Measurements from ENCODE around the gene SAMD14. TPM values are rescaled to one million over a fixed set of nuclear protein-coding genes. Genes with fewer than 3 reads are reported as not detected.
A peak's percentile ranks its signal among the peaks of the same experiment; 100 is the strongest.

The SAMD14 gene
- total RNA-seq, 1 donor from 2014 or later, result 8.7 TPM

DNA sequence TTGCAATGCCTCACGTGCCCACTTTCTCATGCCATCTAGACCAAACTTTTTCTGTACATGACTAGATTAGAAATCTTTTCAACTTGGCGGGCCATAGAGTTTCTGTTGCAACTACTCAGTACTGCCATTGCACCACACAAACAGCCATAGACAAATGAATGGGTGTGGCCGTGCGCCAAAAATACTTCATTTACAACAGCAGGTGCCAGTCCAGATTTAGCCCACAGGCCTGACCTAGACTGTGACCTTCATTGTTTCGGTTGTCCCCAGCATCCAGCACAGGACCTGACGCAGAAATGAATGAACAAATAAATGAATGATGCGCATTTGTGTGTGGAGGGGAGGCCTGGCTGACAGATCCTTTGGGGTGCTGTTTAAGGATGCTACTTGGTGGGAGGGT lies 49.1 kb downstream of the SAMD14 start:
- Histone ChIP-seq H3K36me3 (no peaks in the 10 kb centered on the region), H3F3A (ENCODE audit: low read depth) (peaks cover 10% of the 10 kb centered on the region), H2AFZ (replicated peaks) (no peak overlapping the region), H3K27me3 (no peaks in the 10 kb centered on the region), H3K9me3 (ENCODE audit: low read depth) (no peaks in the 10 kb centered on the region), H3K4me1 (no peaks in the 10 kb centered on the region), H3K4me2 (no peak overlapping the region), H3K9ac (no peak overlapping the region), H4K20me1 (ENCODE audit: low read depth) (no peaks in the 10 kb centered on the region), H3K4me3 (no peak overlapping the region), H3K79me2 (ENCODE audit: low read depth) (no peaks in the 10 kb centered on the region), H3K27ac (no peak overlapping the region)
- Mint-ChIP-seq H3K27ac (no peak overlapping the region), H3K4me1 (peaks cover under 1% of the 10 kb centered on the region), H3K36me3 (no peaks in the 10 kb centered on the region), H3K4me3 (no peak overlapping the region), H3K27me3 (ENCODE audit: insufficient read depth, low read depth) (peaks cover 3% of the 10 kb centered on the region), H3K9me3 (no peaks in the 10 kb centered on the region)
- no peak for DNase-seq (ENCODE audit: low spot score)
- no peak for TF ChIP-seq EZH2phosphoT487 (IDR thresholded peaks at IDR 0.05)
- TF ChIP-seq, protein P1, sequence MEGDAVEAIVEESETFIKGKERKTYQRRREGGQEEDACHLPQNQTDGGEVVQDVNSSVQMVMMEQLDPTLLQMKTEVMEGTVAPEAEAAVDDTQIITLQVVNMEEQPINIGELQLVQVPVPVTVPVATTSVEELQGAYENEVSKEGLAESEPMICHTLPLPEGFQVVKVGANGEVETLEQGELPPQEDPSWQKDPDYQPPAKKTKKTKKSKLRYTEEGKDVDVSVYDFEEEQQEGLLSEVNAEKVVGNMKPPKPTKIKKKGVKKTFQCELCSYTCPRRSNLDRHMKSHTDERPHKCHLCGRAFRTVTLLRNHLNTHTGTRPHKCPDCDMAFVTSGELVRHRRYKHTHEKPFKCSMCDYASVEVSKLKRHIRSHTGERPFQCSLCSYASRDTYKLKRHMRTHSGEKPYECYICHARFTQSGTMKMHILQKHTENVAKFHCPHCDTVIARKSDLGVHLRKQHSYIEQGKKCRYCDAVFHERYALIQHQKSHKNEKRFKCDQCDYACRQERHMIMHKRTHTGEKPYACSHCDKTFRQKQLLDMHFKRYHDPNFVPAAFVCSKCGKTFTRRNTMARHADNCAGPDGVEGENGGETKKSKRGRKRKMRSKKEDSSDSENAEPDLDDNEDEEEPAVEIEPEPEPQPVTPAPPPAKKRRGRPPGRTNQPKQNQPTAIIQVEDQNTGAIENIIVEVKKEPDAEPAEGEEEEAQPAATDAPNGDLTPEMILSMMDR (IDR thresholded peaks at IDR 0.05), result no peak
- TF ChIP-seq EZH2 (IDR thresholded peaks at IDR 0.05), result no peak

- TF ChIP-seq, protein P1 (IDR thresholded peaks at IDR 0.05), result no peak
- TF ChIP-seq EZH2 (IDR thresholded peaks at IDR 0.05), result no peak
- TF ChIP-seq EZH2phosphoT487 (IDR thresholded peaks at IDR 0.05), result no peak
Observed at GRCh38 chr17:50080096-50080480, 49.9 kb downstream of the SAMD14 start.

DNA sequence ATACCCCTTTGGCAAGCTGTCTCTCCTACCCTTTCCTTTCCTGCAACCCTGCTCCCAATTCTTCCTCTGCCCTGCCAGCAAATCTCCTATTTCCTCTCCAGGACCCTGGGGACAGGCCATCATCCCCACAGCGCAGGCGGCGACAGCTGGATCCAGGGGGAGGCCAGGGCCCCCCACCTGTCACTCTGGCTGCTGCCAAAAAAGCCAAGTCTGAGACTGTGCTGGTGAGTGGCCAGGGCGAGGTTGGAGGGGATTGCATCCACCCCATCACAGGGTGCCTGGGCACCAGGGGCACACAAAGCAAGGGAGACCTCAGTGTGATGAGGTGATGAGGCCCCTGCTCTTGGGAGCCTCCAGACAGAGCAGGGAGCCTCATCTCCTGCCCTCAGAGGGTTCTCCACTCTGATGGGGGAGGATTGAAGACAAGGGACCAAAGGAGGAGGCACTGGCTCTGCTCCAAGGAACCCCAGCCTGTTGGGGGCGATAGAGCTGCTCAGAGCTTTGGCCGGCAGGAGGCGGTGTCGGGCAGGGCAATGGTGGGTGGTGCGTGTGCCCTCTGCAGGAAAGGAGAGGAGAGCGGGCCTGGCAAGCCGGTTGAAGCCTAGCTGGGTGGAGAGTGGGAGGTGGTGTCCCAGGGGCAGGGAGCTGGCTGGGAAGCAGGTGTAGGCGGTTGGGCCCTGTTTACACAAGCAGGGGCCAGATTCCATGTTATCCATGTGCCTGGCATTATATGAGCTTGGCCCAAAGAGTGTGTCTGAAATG lies 50.4 kb downstream of the SAMD14 start:
- Histone ChIP-seq H3K36me3 (no peaks in the 10 kb centered on the region), H3K9ac (no peak overlapping the region), H3F3A (ENCODE audit: low read depth) (peaks cover 2% of the 10 kb centered on the region), H3K4me1 (no peaks in the 10 kb centered on the region), H3K4me2 (no peak overlapping the region), H2AFZ (replicated peaks) (no peak overlapping the region), H3K79me2 (ENCODE audit: low read depth) (no peaks in the 10 kb centered on the region), H3K4me3 (no peak overlapping the region), H3K27me3 (no peaks in the 10 kb centered on the region), H3K27ac (no peak overlapping the region), H4K20me1 (ENCODE audit: low read depth) (no peaks in the 10 kb centered on the region), H3K9me3 (ENCODE audit: low read depth) (no peaks in the 10 kb centered on the region)
- Mint-ChIP-seq H3K4me1 (peaks cover 2% of the 10 kb centered on the region), H3K36me3 (no peaks in the 10 kb centered on the region), H3K4me3 (no peak overlapping the region), H3K9me3 (no peaks in the 10 kb centered on the region), H3K27ac (no peak overlapping the region), H3K27me3 (ENCODE audit: insufficient read depth, low read depth) (peaks cover 3% of the 10 kb centered on the region)
- TF ChIP-seq EZH2 (IDR thresholded peaks at IDR 0.05) (no peak), EZH2phosphoT487 (IDR thresholded peaks at IDR 0.05) (no peak)
- TF ChIP-seq, protein P1 (IDR thresholded peaks at IDR 0.05), result peak; percentile 50
- peak; percentile 45 for DNase-seq (ENCODE audit: low spot score)

More at GRCh38 chr17:50080096-50080480, 49.9 kb downstream of the SAMD14 start:
- no peaks in the 10 kb centered on the region for H3K9me3 ChIP-seq (ENCODE audit: low read depth)
- H3K4me3 ChIP-seq, result no peak overlapping the region
- no peak overlapping the region for H2AFZ ChIP-seq (replicated peaks)
- H3K27ac ChIP-seq, result no peak overlapping the region
- H3K36me3 ChIP-seq, result no peaks in the 10 kb centered on the region
- no peak overlapping the region for H3K4me2 ChIP-seq
- no peaks in the 10 kb centered on the region for H3K79me2 ChIP-seq (ENCODE audit: low read depth)
- no peaks in the 10 kb centered on the region for H3K27me3 ChIP-seq
- H3F3A ChIP-seq (ENCODE audit: low read depth), result peaks cover 6% of the 10 kb centered on the region
- Mint-ChIP-seq H3K27me3 (ENCODE audit: insufficient read depth, low read depth) (peaks cover 3% of the 10 kb centered on the region), H3K36me3 (no peaks in the 10 kb centered on the region), H3K4me3 (peak overlapping the region; percentile 59), H3K9me3 (no peaks in the 10 kb centered on the region), H3K27ac (no peak overlapping the region), H3K4me1 (peaks cover 2% of the 10 kb centered on the region)
- H4K20me1 ChIP-seq (ENCODE audit: low read depth), result no peaks in the 10 kb centered on the region
- no peak overlapping the region for H3K9ac ChIP-seq
- no peaks in the 10 kb centered on the region for H3K4me1 ChIP-seq
- no peak for DNase-seq (ENCODE audit: low spot score)
